HEK293T (cell line): ENCODE measurements around the gene PEAK3.
A peak's percentile ranks its signal among the peaks of the same experiment; 100 is the strongest.

Experiments
- CTCF ChIA-PET: fragments of 350-600 bp; formaldehyde crosslinking; extraction: SDS; loops from one replicate; lab custom pipeline; 2021; ENCODE audit warnings: antibody characterized with exemption, inconsistent platforms; lab: Yijun Ruan, JAX
- POLR2A ChIA-PET: fragments of 350-600 bp; formaldehyde crosslinking; extraction: SDS; loops from one replicate; lab custom pipeline; 2020; ENCODE audit warnings: antibody characterized with exemption, inconsistent platforms; lab: Yijun Ruan, JAX
- DNase-seq: peaks from one replicate; pipeline ENCODE4 v3.0.0; 2012; ENCODE audit warnings: mixed read lengths; ENCODE audit errors: extremely low spot score
- ARNT ChIP-seq: fragments of 450-650 bp; IDR thresholded peaks from 2 replicates; pipeline ENCODE4 v1.6.1; 2017; ENCODE audit warnings: mild to moderate bottlenecking
- BHLHE40 ChIP-seq: fragments of 450-650 bp; IDR thresholded peaks from 2 replicates; pipeline ENCODE4 v1.6.1; 2016; ENCODE audit warnings: mild to moderate bottlenecking, moderate library complexity, borderline replicate concordance
- CTBP1 ChIP-seq: fragments of 450-650 bp; IDR thresholded peaks from 2 replicates; pipeline ENCODE4 v1.6.1; 2016; ENCODE audit warnings: borderline replicate concordance
- ELF4 ChIP-seq: fragments of 450-650 bp; IDR thresholded peaks from 2 replicates; pipeline ENCODE4 v1.6.1; 2017; ENCODE audit warnings: antibody characterized with exemption
- FOXA1 ChIP-seq: fragments of 450-650 bp; IDR thresholded peaks from 2 replicates; pipeline ENCODE4 v1.6.1; 2016; ENCODE audit warnings: mild to moderate bottlenecking
- FOXK2 ChIP-seq: fragments of 450-650 bp; IDR thresholded peaks from 2 replicates; pipeline ENCODE4 v1.6.1; 2016; ENCODE audit warnings: mild to moderate bottlenecking
- FOXM1 ChIP-seq: fragments of 450-650 bp; IDR thresholded peaks from 2 replicates; pipeline ENCODE4 v1.6.1; 2017; ENCODE audit warnings: mild to moderate bottlenecking, borderline replicate concordance
- HDGF ChIP-seq: fragments of 450-650 bp; IDR thresholded peaks from 2 replicates; pipeline ENCODE4 v1.6.1; 2017; ENCODE audit warnings: antibody characterized with exemption, borderline replicate concordance
- L3MBTL2 ChIP-seq: fragments of 450-650 bp; conservative IDR thresholded peaks from 2 replicates; pipeline ENCODE4 v1.6.1; 2016; ENCODE audit warnings: mild to moderate bottlenecking
- LEF1 ChIP-seq: fragments of 450-650 bp; IDR thresholded peaks from 2 replicates; pipeline ENCODE4 v1.6.1; 2017; ENCODE audit warnings: mild to moderate bottlenecking, borderline replicate concordance
- NFRKB ChIP-seq: fragments of 450-650 bp; IDR thresholded peaks from 2 replicates; pipeline ENCODE4 v1.6.1; 2016; ENCODE audit warnings: mild to moderate bottlenecking, moderate library complexity
- SP1 ChIP-seq: fragments of 450-650 bp; IDR thresholded peaks from 2 replicates; pipeline ENCODE4 v1.6.1; 2017
- SUZ12 ChIP-seq: fragments of 450-650 bp; IDR thresholded peaks from 2 replicates; pipeline ENCODE4 v1.6.1; 2016; ENCODE audit warnings: mild to moderate bottlenecking
- TARDBP ChIP-seq: fragments of 450-650 bp; IDR thresholded peaks from 2 replicates; pipeline ENCODE4 v1.6.1; 2016
- ZNF384 ChIP-seq: fragments of 450-650 bp; IDR thresholded peaks from 2 replicates; pipeline ENCODE4 v1.6.1; 2016
- TF ChIP-seq, protein P1 (sequence below): fragments of 450-650 bp; IDR thresholded peaks from 2 replicates; pipeline ENCODE4 v1.6.1; 2016

Gene PEAK3

DNA sequence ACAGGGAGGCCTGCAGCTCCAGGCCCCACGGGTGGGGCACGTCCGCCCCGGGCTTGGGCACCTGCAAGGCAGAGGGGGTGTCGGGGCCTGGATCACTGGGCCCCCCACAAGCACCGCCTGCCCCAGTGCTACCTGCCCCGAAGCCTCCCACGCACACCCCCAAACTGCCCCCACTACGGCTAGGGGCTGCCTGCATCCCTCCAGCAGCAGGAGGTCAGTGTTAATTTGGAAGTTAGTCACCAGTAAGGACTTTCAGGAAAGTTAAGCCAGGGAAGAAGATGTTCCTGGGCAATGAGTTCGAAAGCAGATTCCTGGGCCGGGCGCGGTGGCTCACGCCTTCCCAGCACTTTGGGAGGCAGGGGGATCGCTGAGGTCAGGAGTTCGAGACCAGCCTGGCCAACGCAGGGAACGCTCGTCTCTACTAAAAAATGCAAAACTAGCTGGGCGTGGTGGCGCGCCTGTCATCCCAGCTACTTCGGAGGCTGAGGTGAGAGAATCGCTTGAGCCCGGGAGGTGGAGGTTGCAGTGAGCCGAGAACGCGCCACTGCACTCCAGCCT lies 5.5 kb downstream of the PEAK3 start:
- DNase-seq = no peak
- TF ChIP-seq L3MBTL2 (no peak), ARNT (no peak), TARDBP (no peak), CTBP1 (no peak), LEF1 (no peak), ELF4 (no peak), FOXM1 (no peak), BHLHE40 (no peak), FOXA1 (no peak), SUZ12 (no peak), FOXK2 (no peak), HDGF (no peak), NFRKB (no peak), ZNF384 (no peak), SP1 (no peak)
- TF ChIP-seq, protein P1, sequence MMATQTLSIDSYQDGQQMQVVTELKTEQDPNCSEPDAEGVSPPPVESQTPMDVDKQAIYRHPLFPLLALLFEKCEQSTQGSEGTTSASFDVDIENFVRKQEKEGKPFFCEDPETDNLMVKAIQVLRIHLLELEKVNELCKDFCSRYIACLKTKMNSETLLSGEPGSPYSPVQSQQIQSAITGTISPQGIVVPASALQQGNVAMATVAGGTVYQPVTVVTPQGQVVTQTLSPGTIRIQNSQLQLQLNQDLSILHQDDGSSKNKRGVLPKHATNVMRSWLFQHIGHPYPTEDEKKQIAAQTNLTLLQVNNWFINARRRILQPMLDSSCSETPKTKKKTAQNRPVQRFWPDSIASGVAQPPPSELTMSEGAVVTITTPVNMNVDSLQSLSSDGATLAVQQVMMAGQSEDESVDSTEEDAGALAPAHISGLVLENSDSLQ = no peak
- CTCF ChIA-PET = no interaction called here
- POLR2A ChIA-PET = no interaction called here

DNA sequence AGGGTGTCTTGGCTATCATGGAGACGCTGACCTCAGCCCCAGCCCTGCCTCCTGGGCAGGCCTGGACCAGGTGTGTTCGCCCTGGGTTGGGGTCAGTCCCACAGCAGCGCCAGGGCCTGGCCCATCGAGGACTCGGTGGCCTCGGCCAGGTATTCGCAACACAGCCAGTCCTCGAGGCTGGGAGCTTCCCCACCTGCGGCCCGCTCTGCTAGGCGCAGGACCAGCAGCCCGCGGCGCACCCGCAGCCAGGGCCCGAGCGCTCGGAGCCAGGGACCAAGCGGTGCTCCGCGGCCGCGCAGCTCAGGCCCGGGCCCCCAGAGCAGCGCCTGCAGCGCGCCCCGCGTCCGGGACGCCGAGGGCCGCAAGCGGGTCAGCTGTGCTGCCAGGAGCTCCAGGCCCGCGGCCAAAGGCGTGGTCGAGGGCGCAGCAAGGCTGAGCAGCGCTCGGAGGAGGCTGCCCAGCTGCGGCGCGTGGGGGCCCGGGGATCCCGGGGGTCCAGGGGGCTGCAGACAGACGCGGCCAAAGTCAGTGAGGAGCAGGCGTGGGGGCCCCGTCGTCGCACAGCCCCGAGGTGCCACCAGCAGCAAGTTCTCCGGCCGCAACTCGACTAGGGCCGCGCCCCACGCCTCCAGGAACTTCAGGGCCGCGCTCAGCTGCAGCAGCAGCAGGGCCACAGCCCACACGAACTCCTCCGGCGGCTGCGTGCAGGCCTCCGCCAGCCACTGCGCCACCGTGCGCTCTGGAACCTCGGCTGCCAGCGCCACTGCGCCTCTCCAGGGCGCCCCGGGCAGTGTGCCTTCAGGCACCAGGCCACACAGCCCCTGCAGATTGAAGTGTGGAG lies 6.2 kb downstream of the PEAK3 start:
- ChIA-PET POLR2A (interaction anchor here (1.6 kb wide), 1 partner anchor 13 kb away, joined by 4 read pairs; no protein-coding TSS in a partner anchor), CTCF (interaction anchor here (1.7 kb wide), 1 partner anchor 41 kb away, joined by 4 read pairs; no protein-coding TSS in a partner anchor)
- no peak for DNase-seq
- TF ChIP-seq LEF1 = no peak
- TF ChIP-seq, protein P1 = no peak
- no peak for TF ChIP-seq FOXM1

DNA sequence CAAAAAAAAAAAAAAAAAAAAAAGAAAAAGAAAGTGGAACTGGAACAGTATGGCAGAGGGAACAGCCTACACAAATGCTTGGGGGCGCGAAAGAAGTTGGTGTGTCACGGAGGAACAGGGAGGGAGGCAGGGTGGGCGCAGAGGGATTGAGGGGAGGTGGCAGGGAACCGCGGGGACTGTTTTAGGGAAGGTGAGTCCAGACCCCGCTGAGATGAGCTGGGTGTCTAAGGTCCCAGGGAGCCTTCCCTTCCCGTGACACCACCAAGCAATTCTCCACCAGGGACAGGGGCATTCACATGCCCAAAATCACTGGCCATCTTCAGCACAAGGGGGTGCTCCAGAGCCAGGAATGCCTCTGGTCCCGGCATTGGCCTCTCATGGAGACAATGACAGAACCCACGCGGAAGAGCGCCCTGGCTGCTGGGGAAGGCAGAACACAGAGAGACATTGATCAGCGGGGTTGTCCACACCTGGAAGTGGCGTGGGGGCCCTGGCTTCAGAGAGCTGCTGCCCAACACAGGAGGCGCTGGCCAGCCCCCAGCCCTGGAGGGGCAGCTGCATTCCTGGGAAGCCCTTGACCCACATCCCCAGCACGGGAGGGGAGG lies 6.9 kb downstream of the PEAK3 start:
- POLR2A ChIA-PET = interaction anchor here (1.3 to 1.6 kb wide), 2 partner anchors 10 to 14 kb away, joined by 3 to 4 read pairs; no protein-coding TSS in a partner anchor
- peak; percentile 57 for DNase-seq
- TF ChIP-seq FOXK2 (no peak), LEF1 (no peak), FOXA1 (no peak), TARDBP (no peak), NFRKB (no peak), BHLHE40 (no peak)
- TF ChIP-seq, protein P1 = no peak
- CTCF ChIA-PET = interaction anchor here (0.7 to 1.7 kb wide), 4 partner anchors 38 to 44 kb away, joined by 3 to 4 read pairs (median 4); partner anchors contain the start of gene PLEKHJ1

DNA sequence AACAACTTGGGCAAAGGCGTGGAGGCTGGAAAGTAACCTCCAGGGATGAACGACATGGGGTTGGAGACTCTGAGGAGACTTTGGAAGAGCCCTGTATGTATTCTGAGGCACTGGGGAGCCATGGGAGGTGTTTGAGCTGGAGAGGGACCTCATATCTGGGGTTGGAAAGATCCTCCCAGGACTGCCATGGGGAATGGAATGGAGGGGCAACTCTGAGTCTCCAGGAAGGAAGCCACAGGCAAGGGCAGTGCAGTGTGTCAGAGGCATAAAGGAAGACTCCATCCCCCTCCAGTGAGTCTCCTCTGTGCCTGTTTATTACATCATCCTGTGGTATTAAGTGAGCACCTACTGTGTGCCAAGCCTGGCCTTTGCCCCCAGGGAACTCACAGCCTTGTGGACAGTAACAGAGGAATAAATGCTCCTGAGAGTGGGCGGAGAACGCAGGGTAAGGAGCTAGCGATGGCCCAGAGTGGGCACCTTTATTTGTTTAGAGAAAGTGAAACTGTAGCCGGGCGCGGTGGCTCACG lies 7.7 kb downstream of the PEAK3 start:
- CTCF ChIA-PET = interaction anchor here (0.5 to 1.7 kb wide), 7 partner anchors 11 to 118 kb away, joined by 3 to 4 read pairs (median 4); partner anchors contain the start of gene PLEKHJ1
- no peak for TF ChIP-seq SP1
- TF ChIP-seq ARNT = no peak
- no peak for TF ChIP-seq NFRKB
- POLR2A ChIA-PET = interaction anchor here (1.3 to 1.9 kb wide), 4 partner anchors 11 to 118 kb away, joined by 3 to 5 read pairs (median 4); no protein-coding TSS in a partner anchor
- DNase-seq = no peak

DNA sequence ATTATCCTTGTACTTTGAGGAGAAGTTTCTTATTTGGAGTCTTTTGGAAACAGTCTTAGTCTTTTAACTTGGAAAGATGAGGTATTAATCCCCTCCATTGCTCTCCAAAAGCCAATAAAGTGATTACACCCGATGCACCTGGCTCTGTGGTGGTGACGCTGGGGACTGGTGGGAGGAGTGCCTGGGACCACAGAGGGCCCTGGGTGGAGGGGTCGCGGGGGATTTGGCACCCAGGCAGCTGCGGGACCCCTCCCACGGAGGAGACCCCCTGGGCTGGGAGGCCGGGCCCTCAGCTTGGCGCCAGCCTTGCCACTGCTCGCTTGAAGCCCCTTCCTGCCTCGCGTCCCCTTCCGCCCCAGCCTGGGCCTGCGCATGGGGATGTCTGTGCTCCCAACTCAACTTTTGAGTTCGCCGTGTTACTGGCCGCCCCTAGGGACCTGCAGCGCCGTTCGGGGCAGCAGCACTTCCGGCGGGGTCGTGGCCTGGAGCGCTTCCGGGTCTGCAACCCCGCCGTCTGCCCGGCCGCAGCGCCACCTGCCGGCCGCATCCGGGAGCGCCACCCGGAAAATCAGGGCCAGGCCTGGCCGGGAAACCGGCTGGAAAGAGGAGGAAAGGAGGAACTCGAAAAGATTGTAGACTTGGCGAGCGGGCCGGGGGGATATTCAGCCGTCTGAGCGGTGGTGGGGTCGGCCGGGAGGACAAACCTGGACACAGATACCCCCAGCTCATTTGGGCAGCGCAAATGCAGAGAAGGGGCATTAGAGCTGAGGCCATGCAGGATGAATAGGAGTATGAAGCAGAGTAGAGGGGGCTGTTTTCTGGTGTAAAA lies 8.4 kb downstream of the PEAK3 start:
- TF ChIP-seq HDGF = peak; percentile 98; the same call in 1 of the 2 replicates
- TF ChIP-seq ARNT = 0 out of 2 replicates have a peak, but pooled peaks have one; percentile 24
- TF ChIP-seq BHLHE40 = no peak
- TF ChIP-seq CTBP1 = no peak
- peak; percentile 95 for TF ChIP-seq ELF4
- TF ChIP-seq, protein P1 = 0 out of 2 replicates have a peak, but pooled peaks have one; percentile 18
- POLR2A ChIA-PET = interaction anchor here (1.3 to 1.9 kb wide), 4 partner anchors 12 to 119 kb away, joined by 3 to 5 read pairs (median 4); no protein-coding TSS in a partner anchor

More for the DNA sequence above, 8.4 kb downstream of the PEAK3 start:
- peak; percentile 90 for DNase-seq
- CTCF ChIA-PET = interaction anchor here (0.5 to 1.7 kb wide), 7 partner anchors 11 to 119 kb away, joined by 3 to 5 read pairs (median 4); no protein-coding TSS in a partner anchor
